H9 (cell line): ENCODE results near the gene FTO. TPM values are rescaled to one million over a fixed set of nuclear protein-coding genes. Genes with fewer than 3 reads are reported as not detected.

Experiments used
- DNase-seq: peaks from one replicate; pipeline ENCODE4 v3.0.0-alpha.2; 2017
- H2AFZ ChIP-seq: one replicate; pipeline ENCODE4 v1.6.1; 2013; ENCODE audit warnings: mild to moderate bottlenecking, low read length, control low read depth, moderate library complexity
- H2AK5ac ChIP-seq: 2 replicates; pipeline ENCODE4 v1.6.1; 2013; ENCODE audit warnings: low read length, control low read depth, mixed read lengths; ENCODE audit not compliant: insufficient read length
- H2BK120ac ChIP-seq: one replicate; pipeline ENCODE4 v1.6.1; 2013; ENCODE audit warnings: low read depth, mild to moderate bottlenecking, low read length, control low read depth, inconsistent platforms; ENCODE audit not compliant: poor library complexity, severe bottlenecking
- H2BK12ac ChIP-seq: 2 replicates; pipeline ENCODE4 v1.6.1; 2013; ENCODE audit warnings: low read length, control low read depth, mixed read lengths, low read depth; ENCODE audit not compliant: insufficient read length
- H2BK15ac ChIP-seq: 2 replicates; pipeline ENCODE4 v1.6.1; 2013; ENCODE audit warnings: low read depth, low read length, control low read depth
- H2BK20ac ChIP-seq: one replicate; pipeline ENCODE4 v1.6.1; 2013; ENCODE audit warnings: low read depth, mild to moderate bottlenecking, low read length, control low read depth, inconsistent platforms; ENCODE audit not compliant: poor library complexity, severe bottlenecking
- H2BK5ac ChIP-seq: 2 replicates; pipeline ENCODE4 v1.6.1; 2013; ENCODE audit warnings: low read length, control low read depth, mixed read lengths; ENCODE audit not compliant: insufficient read length
- H3K14ac ChIP-seq: 2 replicates; pipeline ENCODE4 v1.6.1; 2013; ENCODE audit warnings: low read length, control low read depth; ENCODE audit not compliant: insufficient read depth
- H3K18ac ChIP-seq: 2 replicates; pipeline ENCODE4 v1.6.1; 2013; ENCODE audit warnings: low read depth, mild to moderate bottlenecking, mixed read lengths, low read length, control low read depth; ENCODE audit not compliant: insufficient read length
- H3K23ac ChIP-seq: 2 replicates; pipeline ENCODE4 v1.6.1; 2013; ENCODE audit warnings: low read length, control low read depth, mixed read lengths, low read depth; ENCODE audit not compliant: insufficient read length
- H3K23me2 ChIP-seq: 2 replicates; pipeline ENCODE4 v1.6.1; 2013; ENCODE audit warnings: low read depth, mild to moderate bottlenecking, mixed read lengths, low read length, control low read depth; ENCODE audit not compliant: insufficient read length, poor library complexity, severe bottlenecking
- H3K27ac ChIP-seq: 2 replicates; pipeline ENCODE4 v1.5.1; 2013; ENCODE audit warnings: low read length, control low read depth, mixed read lengths, low read depth; ENCODE audit not compliant: insufficient read length
- H3K27me3 ChIP-seq: 2 replicates; pipeline ENCODE4 v1.6.1; 2013; ENCODE audit warnings: low read length, control low read depth, inconsistent platforms; ENCODE audit not compliant: insufficient read depth
- H3K4ac ChIP-seq: 2 replicates; pipeline ENCODE4 v1.6.1; 2013; ENCODE audit warnings: low read depth, mild to moderate bottlenecking, control low read depth, inconsistent platforms, low read length, moderate library complexity
- H3K4me1 ChIP-seq: 2 replicates; pipeline ENCODE4 v1.6.1; 2013; ENCODE audit warnings: low read length, control low read depth, inconsistent platforms; ENCODE audit not compliant: insufficient read depth
- H3K4me2 ChIP-seq: 2 replicates; pipeline ENCODE4 v1.6.1; 2013; ENCODE audit warnings: low read length, control low read depth, mixed read lengths; ENCODE audit not compliant: insufficient read length, insufficient read depth
- H3K56ac ChIP-seq: 2 replicates; pipeline ENCODE4 v1.6.1; 2013; ENCODE audit warnings: low read depth, mild to moderate bottlenecking, mixed read lengths, low read length, control low read depth; ENCODE audit not compliant: insufficient read length
- H3K79me1 ChIP-seq: 2 replicates; pipeline ENCODE4 v1.6.1; 2013; ENCODE audit warnings: low read depth, mild to moderate bottlenecking, moderate library complexity, low read length, control low read depth, inconsistent platforms; ENCODE audit not compliant: insufficient read depth, poor library complexity, severe bottlenecking
- H3K79me2 ChIP-seq: 2 replicates; pipeline ENCODE4 v1.6.1; 2013; ENCODE audit warnings: low read length, control low read depth, inconsistent platforms; ENCODE audit not compliant: insufficient read depth
- H3K9ac ChIP-seq: 2 replicates; pipeline ENCODE4 v1.6.1; 2013; ENCODE audit warnings: low read length, control low read depth, mixed read lengths; ENCODE audit not compliant: insufficient read length; ENCODE audit errors: extremely low read depth
- H3K9me3 ChIP-seq: one replicate; pipeline ENCODE4 v1.6.1; 2013; ENCODE audit warnings: low read depth, low read length, inconsistent platforms; ENCODE audit not compliant: control insufficient read depth
- H3T11ph ChIP-seq: one replicate; pipeline ENCODE4 v1.6.1; 2013; ENCODE audit warnings: mild to moderate bottlenecking, low read length, control low read depth, inconsistent platforms
- H4K20me1 ChIP-seq: one replicate; pipeline ENCODE4 v1.6.1; 2013; ENCODE audit not compliant: control insufficient read depth, insufficient read length, insufficient read depth
- H4K5ac ChIP-seq: 2 replicates; pipeline ENCODE4 v1.6.1; 2013; ENCODE audit warnings: low read depth, mild to moderate bottlenecking, mixed read lengths, low read length, control low read depth; ENCODE audit not compliant: insufficient read length
- H4K8ac ChIP-seq: replicated peaks from 2 replicates; pipeline ENCODE4 v1.6.1; 2013; ENCODE audit warnings: low read length, control low read depth, mixed read lengths, low read depth; ENCODE audit not compliant: insufficient read length
- H4K91ac ChIP-seq: 2 replicates; pipeline ENCODE4 v1.6.1; 2013; ENCODE audit warnings: low read depth, mild to moderate bottlenecking, moderate library complexity, mixed read lengths, low read length, control low read depth; ENCODE audit not compliant: insufficient read length
- H3K27ac Mint-ChIP-seq, 3 experiments: 2 replicates in 2 of 3; 3 replicates in 1 of 3; pipeline ENCODE4 v1.8.0; 2020 to 2021; ENCODE audit warnings: mixed read lengths in 3 of 3, mild to moderate bottlenecking in 1 of 3, moderate library complexity in 1 of 3
- H3K27me3 Mint-ChIP-seq: 2 replicates; pipeline ENCODE4 v1.8.0; 2021; ENCODE audit warnings: low read depth, mild to moderate bottlenecking, moderate library complexity, mixed read lengths
- H3K36me3 Mint-ChIP-seq, 3 experiments: 2 replicates in 2 of 3; 3 replicates in 1 of 3; pipeline ENCODE4 v1.8.0; 2020 to 2021; ENCODE audit warnings: low read depth in 3 of 3, mixed read lengths in 3 of 3; ENCODE audit not compliant: insufficient read depth in 1 of 3
- H3K4me1 Mint-ChIP-seq, 2 experiments: 2 replicates each; pipeline ENCODE4 v1.8.0; 2020; ENCODE audit warnings: mixed read lengths in 2 of 2
- H3K4me3 Mint-ChIP-seq, 2 experiments: 2 replicates in 1 of 2; 3 replicates in 1 of 2; pipeline ENCODE4 v1.8.0; 2020 to 2021; ENCODE audit warnings: mild to moderate bottlenecking in 2 of 2, mixed read lengths in 2 of 2, moderate library complexity in 1 of 2
- H3K9me3 Mint-ChIP-seq, 2 experiments: 2 replicates in 1 of 2; 3 replicates in 1 of 2; pipeline ENCODE4 v1.8.0; 2020; ENCODE audit warnings: mild to moderate bottlenecking in 2 of 2, mixed read lengths in 2 of 2, moderate library complexity in 1 of 2
- WGBS: extraction: QIAGEN DNeasy Blood & Tissue Kit; methylation state at CpG from one replicate; pipeline ENCODE4 v1.1.7; 2013; ENCODE audit warnings: missing lambda C conversion rate, low lambda C conversion rate, mixed read lengths; ENCODE audit not compliant: insufficient read length; ENCODE audit errors: extremely low coverage; 5-methylcytosine and 5-hydroxymethylcytosine counted together
- total RNA-seq: library from RNA; stranded (reverse); gene quantifications from 2 replicates; pipeline ENCODE4 v1.2.1, GENCODE V29; 2021
- TF ChIP-seq, protein P1 (sequence below): fragments of 200-600 bp; sonication (generic); conservative IDR thresholded peaks from 3 replicates; pipeline ENCODE4 v1.8.0; 2021; ENCODE audit warnings: antibody characterized with exemption, mild to moderate bottlenecking

Gene FTO
- total RNA-seq, 1 experiment from 2014 or later, result 67.9 TPM

DNA sequence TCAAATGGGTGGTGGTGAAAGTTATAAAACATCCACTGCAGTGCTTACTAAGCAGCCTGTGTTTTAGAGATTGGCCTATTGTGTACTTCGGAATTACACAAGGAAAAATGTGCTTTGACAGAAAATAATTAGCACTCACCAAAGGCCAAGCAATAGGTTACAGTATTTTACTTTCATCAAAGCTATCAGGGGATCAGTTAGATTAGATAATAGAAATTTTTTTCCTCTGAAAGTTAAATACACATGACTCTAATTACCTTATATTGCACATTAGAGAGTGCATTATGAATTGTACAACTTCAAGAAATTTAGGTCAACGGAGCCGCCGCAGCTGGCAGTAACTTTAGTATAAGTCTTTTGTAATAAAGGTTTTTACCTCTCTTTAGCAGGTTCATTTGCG lies 232.6 kb downstream of the FTO start:
- H2AK5ac ChIP-seq, result no peak overlapping the region
- no peak overlapping the region for H3K14ac ChIP-seq
- H3K27ac ChIP-seq, result no peak overlapping the region

More for the DNA sequence above, 232.6 kb downstream of the FTO start:
- Histone ChIP-seq H4K91ac (no peak overlapping the region), H3K23ac (no peak overlapping the region), H3K4me1 (no peaks in the 10 kb centered on the region), H3K27me3 (no peaks in the 10 kb centered on the region), H4K8ac (no peak overlapping the region), H3K9ac (no peak overlapping the region), H3K23me2 (no peaks in the 10 kb centered on the region), H4K5ac (no peak overlapping the region), H2BK20ac (no peak overlapping the region), H3K79me2 (no peaks in the 10 kb centered on the region), H3K9me3 (no peaks in the 10 kb centered on the region), H3K4ac (no peak overlapping the region), H2BK120ac (no peak overlapping the region), H2BK5ac (no peak overlapping the region), H3K18ac (no peak overlapping the region), H2AFZ (no peak overlapping the region), H2BK12ac (no peak overlapping the region), H3K56ac (no peak overlapping the region), H2BK15ac (no peak overlapping the region), H4K20me1 (no peaks in the 10 kb centered on the region), H3K79me1 (no peaks in the 10 kb centered on the region), H3T11ph (no peak overlapping the region), H3K4me2 (no peak overlapping the region)
- DNase-seq, result no peak
- no peak overlapping the region for H3K27ac Mint-ChIP-seq
- peaks cover 0 to 3% of the 10 kb centered on the region in 2 experiments; a peak in 1 of 4 replicates for H3K4me1 Mint-ChIP-seq
- H3K36me3 Mint-ChIP-seq, result peaks cover 0 to 4% (median 0%) of the 10 kb centered on the region in 3 experiments; a peak in 1 of 7 replicates
- H3K9me3 Mint-ChIP-seq, result no peaks in the 10 kb centered on the region
- no peaks in the 10 kb centered on the region for H3K27me3 Mint-ChIP-seq
- no peak overlapping the region for H3K4me3 Mint-ChIP-seq
- no CpG with 5 or more reads among the region's 5 CpGs for WGBS
- TF ChIP-seq, protein P1, sequence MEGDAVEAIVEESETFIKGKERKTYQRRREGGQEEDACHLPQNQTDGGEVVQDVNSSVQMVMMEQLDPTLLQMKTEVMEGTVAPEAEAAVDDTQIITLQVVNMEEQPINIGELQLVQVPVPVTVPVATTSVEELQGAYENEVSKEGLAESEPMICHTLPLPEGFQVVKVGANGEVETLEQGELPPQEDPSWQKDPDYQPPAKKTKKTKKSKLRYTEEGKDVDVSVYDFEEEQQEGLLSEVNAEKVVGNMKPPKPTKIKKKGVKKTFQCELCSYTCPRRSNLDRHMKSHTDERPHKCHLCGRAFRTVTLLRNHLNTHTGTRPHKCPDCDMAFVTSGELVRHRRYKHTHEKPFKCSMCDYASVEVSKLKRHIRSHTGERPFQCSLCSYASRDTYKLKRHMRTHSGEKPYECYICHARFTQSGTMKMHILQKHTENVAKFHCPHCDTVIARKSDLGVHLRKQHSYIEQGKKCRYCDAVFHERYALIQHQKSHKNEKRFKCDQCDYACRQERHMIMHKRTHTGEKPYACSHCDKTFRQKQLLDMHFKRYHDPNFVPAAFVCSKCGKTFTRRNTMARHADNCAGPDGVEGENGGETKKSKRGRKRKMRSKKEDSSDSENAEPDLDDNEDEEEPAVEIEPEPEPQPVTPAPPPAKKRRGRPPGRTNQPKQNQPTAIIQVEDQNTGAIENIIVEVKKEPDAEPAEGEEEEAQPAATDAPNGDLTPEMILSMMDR, result no peak
